HG03354 (cell line): ENCODE data around the gene MTHFD2L.

Source experiments
- ATAC-seq: cut with Tn5 transposase; IDR thresholded peaks from one replicate; pipeline ENCODE4 v1.9.1; 2021; ENCODE audit warnings: mild to moderate bottlenecking; ENCODE audit not compliant: unreplicated experiment, poor library complexity, severe bottlenecking

Gene MTHFD2L

DNA sequence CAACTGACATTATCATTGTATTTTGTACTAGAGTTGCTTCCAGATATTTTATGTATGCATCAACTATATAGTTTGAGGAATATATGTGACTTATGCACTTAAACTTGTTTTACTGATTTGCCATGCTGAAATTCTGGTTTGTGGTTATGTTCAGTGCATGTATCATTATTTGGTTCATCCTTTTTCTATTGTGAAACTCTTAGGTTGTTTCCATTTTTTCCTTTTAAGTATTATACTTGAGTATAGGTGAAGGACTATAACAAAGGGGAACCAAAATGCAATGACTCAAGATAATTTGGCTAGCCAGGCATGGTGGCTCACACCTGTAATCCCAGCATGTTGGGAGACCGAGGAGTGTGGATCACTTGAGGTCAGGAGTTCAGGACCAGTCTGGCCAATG, 129.2 kb downstream of the MTHFD2L start:
- ATAC-seq: no peak

- ATAC-seq: no peak
Measured at GRCh38 chr4:74287791-74288190, 129.9 kb downstream of the MTHFD2L start.

- no peak for ATAC-seq
Measured at GRCh38 chr4:74291471-74291870, 133.6 kb downstream of the MTHFD2L start.

GRCh38 chr4:74292111-74292870, 134.4 kb downstream of the MTHFD2L start:
- ATAC-seq: no peak

- no peak for ATAC-seq
Measured at GRCh38 chr4:74293558-74293957, 135.6 kb downstream of the MTHFD2L start.

GRCh38 chr4:74294681-74295080, 136.8 kb downstream of the MTHFD2L start:
- ATAC-seq: no peak

DNA sequence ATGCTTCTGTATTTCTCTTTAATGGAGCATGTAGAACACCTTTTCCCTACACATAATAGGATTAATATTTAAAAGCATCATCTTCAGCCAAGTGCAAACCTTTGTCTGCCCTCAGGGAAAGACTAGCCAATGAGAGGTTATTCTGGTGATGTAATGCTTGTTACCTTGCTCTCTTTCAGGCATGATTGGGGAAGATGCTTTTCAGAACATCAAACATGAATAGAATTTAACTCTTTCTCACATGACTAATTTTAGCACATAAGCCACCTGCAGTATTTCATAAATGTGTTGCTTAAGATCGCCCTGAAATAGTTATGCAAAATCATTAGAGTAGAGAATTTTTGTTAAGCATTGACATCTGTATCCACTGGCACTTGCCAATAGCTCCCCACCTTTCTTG, 139.6 kb downstream of the MTHFD2L start:
- ATAC-seq: peak; percentile 72

GRCh38 chr4:74304095-74304625, 146.2 kb downstream of the MTHFD2L start:
- ATAC-seq: no peak

GRCh38 chr4:74305000-74305399, 147.1 kb downstream of the MTHFD2L start:
- ATAC-seq: no peak

- ATAC-seq: no peak
Measured at GRCh38 chr4:74307170-74307569, 149.3 kb downstream of the MTHFD2L start.

- ATAC-seq: no peak
Measured at GRCh38 chr4:74308215-74308614, 150.3 kb downstream of the MTHFD2L start, which contains the start of gene EPGN. TSS of gene EPGN (plus strand) at chr4:74308470. CDS start at chr4:74308534, 64 bp downstream.

GRCh38 chr4:74309223-74309622, 151.3 kb downstream of the MTHFD2L start:
- ATAC-seq: no peak

GRCh38 chr4:74311696-74312313, 153.9 kb downstream of the MTHFD2L start:
- no peak for ATAC-seq

GRCh38 chr4:74314329-74314728, 156.4 kb downstream of the MTHFD2L start:
- no peak for ATAC-seq

GRCh38 chr4:74314944-74315343, 157.0 kb downstream of the MTHFD2L start:
- ATAC-seq: no peak

DNA sequence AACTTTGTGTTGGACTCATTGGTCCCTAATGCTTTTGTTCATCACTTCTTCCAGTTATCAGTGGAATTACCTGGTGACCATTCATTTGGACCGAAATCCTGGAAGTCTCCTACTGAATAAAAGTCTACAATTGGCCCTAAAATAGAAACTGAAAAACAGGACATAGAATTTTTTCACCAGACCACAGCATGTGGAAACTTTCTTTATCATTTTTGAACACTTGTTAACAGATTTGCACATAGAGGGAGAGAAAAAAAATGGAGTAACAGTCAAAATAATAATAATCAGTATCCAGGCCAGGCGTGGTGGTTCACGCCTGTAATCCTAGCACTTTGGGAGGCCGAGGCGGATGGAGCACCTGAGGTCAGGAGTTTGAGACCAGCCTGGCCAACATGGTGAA, 157.5 kb downstream of the MTHFD2L start:
- no peak for ATAC-seq

GRCh38 chr4:74316397-74316796, 158.5 kb downstream of the MTHFD2L start:
- ATAC-seq: no peak

DNA sequence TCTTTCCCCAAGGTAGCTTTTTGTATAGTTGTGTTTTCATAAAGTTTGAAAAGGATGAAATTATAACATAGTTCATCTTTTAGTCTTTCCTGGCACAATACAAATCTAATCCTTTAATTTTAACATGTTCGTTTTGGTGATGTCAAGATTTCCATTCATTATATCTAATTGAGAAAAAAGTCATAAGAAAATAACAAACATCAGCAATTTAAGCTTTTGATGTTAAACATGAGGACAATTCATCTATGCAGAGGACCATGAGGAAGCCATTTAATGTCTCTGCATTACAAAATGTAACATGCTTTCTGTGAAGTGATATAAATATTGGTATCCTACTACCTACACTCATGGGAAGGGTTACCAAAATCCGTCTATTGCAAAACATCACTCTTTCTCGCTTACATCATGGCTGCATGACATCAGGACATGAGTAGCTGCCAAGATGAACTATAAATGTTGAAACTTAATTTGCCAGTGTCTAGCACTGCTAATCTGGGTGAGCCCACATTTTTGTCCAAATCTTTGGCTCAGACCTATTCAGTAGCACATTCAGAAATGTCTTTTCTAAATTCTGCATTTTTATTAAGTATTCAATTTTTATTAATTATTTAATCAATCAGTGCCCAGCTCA, 159.8 kb downstream of the MTHFD2L start:
- no peak for ATAC-seq

DNA sequence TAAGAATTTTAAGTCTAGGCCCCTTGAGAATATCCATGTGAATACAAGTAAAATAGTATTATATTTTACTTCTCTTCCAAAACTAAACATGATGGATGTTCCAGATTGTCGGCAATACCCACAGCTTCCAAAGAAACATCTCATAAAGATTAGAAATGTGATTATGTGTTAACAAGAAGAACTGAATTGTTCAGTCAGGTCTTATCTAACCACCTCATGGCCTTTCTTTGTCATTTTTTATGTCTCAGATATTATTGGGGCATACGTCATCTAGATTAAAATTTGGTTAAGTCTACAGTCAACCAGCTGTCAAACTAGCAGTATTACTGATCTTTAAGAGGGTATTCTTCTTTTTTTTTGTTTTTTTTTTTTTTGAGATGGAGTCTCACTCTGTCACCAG, 160.4 kb downstream of the MTHFD2L start:
- no peak for ATAC-seq

GRCh38 chr4:74319470-74319869, 161.6 kb downstream of the MTHFD2L start:
- no peak for ATAC-seq
